Liver (tissue), 3 donors: ENCODE data around the gene LINC00305.
A peak's percentile ranks its signal among the peaks of the same experiment; 100 is the strongest.

Experiments
- EGR1 ChIP-seq, 2 donors: IDR thresholded peaks; 2 replicates each; pipeline ENCODE4 v1.6.1; 2016 to 2018; ENCODE audit warnings: antibody characterized with exemption in 2 of 2, low read depth in 2 of 2
- FOXA1 ChIP-seq: IDR thresholded peaks from 2 replicates; pipeline ENCODE4 v1.6.1; 2016; ENCODE audit warnings: antibody characterized with exemption
- JUND ChIP-seq, 2 donors: IDR thresholded peaks; 2 replicates each; pipeline ENCODE4 v1.6.1; 2016; ENCODE audit warnings: antibody characterized with exemption in 2 of 2
- REST ChIP-seq: IDR thresholded peaks from 2 replicates; pipeline ENCODE4 v1.6.1; 2016; ENCODE audit warnings: antibody characterized with exemption, mild to moderate bottlenecking
- SP1 ChIP-seq: IDR thresholded peaks from 2 replicates; pipeline ENCODE4 v1.6.1; 2018; ENCODE audit warnings: antibody characterized with exemption, mild to moderate bottlenecking
- TAF1 ChIP-seq: conservative IDR thresholded peaks from 2 replicates; pipeline ENCODE4 v1.6.1; 2016; ENCODE audit warnings: antibody characterized with exemption, mild to moderate bottlenecking
- YY1 ChIP-seq: IDR thresholded peaks from 2 replicates; pipeline ENCODE4 v1.6.1; 2016; ENCODE audit warnings: antibody characterized with exemption, mild to moderate bottlenecking
- TF ChIP-seq, protein P1 (sequence below): fragments of 150-350 bp; IDR thresholded peaks from 2 replicates; pipeline ENCODE4 v1.5.1; 2017; ENCODE audit warnings: improper control_type of control experiment, low read depth, low read length; ENCODE audit not compliant: missing input control
- donor health status: healthy.
- donor health status: healthy.

DNA sequence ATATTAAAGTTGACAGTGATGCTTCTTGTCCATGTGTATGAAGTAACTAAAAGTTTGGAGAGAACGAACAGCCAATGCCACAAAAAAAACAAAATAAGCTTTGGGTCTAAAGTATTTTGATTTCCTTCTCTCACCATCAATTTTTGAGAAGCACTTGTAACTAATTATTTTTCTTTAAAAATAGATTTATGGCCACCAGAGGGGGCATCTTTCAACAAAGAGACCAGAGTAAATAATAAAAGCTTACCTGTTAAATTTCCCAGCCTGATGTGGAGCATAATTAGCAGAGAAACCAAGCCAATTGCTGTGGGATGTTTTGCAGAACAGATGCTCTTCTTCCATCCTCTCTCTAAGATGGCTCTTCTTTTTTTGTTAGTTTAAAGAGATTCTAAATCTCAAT is 29.0 kb downstream of the LINC00305 start:
- TF ChIP-seq, protein P1, sequence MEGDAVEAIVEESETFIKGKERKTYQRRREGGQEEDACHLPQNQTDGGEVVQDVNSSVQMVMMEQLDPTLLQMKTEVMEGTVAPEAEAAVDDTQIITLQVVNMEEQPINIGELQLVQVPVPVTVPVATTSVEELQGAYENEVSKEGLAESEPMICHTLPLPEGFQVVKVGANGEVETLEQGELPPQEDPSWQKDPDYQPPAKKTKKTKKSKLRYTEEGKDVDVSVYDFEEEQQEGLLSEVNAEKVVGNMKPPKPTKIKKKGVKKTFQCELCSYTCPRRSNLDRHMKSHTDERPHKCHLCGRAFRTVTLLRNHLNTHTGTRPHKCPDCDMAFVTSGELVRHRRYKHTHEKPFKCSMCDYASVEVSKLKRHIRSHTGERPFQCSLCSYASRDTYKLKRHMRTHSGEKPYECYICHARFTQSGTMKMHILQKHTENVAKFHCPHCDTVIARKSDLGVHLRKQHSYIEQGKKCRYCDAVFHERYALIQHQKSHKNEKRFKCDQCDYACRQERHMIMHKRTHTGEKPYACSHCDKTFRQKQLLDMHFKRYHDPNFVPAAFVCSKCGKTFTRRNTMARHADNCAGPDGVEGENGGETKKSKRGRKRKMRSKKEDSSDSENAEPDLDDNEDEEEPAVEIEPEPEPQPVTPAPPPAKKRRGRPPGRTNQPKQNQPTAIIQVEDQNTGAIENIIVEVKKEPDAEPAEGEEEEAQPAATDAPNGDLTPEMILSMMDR, result peak; percentile 10
- TF ChIP-seq JUND (IDR thresholded peaks at IDR 0.05) (no peak), REST (no peak), YY1 (no peak), EGR1 (IDR thresholded peaks at IDR 0.05; ENCODE audit: low read depth in 2 of 2) (no peak), TAF1 (no peak), SP1 (no peak), FOXA1 (no peak)
